HG03045 (cell line): ENCODE results near the gene DSCAML1.

Experiments
- ATAC-seq: cut with Tn5 transposase; IDR thresholded peaks from one replicate; pipeline ENCODE4 v1.9.1; 2021; ENCODE audit warnings: mild to moderate bottlenecking, moderate library complexity; ENCODE audit not compliant: unreplicated experiment

DSCAML1 gene, protein sequence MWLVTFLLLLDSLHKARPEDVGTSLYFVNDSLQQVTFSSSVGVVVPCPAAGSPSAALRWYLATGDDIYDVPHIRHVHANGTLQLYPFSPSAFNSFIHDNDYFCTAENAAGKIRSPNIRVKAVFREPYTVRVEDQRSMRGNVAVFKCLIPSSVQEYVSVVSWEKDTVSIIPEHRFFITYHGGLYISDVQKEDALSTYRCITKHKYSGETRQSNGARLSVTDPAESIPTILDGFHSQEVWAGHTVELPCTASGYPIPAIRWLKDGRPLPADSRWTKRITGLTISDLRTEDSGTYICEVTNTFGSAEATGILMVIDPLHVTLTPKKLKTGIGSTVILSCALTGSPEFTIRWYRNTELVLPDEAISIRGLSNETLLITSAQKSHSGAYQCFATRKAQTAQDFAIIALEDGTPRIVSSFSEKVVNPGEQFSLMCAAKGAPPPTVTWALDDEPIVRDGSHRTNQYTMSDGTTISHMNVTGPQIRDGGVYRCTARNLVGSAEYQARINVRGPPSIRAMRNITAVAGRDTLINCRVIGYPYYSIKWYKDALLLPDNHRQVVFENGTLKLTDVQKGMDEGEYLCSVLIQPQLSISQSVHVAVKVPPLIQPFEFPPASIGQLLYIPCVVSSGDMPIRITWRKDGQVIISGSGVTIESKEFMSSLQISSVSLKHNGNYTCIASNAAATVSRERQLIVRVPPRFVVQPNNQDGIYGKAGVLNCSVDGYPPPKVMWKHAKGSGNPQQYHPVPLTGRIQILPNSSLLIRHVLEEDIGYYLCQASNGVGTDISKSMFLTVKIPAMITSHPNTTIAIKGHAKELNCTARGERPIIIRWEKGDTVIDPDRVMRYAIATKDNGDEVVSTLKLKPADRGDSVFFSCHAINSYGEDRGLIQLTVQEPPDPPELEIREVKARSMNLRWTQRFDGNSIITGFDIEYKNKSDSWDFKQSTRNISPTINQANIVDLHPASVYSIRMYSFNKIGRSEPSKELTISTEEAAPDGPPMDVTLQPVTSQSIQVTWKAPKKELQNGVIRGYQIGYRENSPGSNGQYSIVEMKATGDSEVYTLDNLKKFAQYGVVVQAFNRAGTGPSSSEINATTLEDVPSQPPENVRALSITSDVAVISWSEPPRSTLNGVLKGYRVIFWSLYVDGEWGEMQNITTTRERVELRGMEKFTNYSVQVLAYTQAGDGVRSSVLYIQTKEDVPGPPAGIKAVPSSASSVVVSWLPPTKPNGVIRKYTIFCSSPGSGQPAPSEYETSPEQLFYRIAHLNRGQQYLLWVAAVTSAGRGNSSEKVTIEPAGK (N-terminal part only)

DNA sequence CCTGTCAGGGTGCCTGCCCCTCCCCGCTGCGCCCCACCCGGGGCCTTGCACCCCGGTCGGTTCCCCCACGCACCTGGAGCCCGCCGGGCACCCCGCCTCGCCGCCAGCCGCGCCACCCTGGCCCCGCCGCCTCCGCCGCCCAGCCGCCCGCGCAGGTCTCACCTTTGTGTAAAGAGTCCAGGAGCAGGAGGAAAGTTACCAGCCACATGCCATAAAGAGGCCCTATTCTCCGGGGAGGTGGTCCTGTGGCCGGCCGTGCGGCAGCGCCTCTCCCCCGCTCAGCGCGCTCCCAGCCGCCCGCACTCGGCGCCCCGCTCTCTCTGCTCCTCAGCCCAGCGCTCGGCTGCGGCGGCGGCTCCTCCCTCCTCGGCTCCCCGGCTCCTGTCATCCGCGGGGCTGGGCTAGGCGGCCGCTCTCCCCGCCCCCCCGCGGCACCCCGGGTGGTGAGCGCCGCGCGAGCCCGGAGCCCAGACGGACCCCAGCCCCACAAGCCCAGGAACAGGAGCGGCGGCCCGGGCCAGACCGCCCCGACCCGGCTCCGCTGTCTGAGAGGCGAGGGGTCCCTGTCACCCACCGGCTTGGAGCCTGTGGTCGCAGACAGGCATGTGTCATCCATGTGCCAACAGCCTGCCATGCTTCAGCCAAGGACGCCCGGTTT is at the start of gene DSCAML1:
Gene DSCAML1, minus strand, starts transcription at position 345 of the 658 bp plus-strand sequence. Its CDS starts 137 bp downstream, at position 208.
- ATAC-seq, result no peak

GRCh38 chr11:117843666-117844484 is 46.9 kb upstream of the DSCAML1 start:
- no peak for ATAC-seq

GRCh38 chr11:117842131-117842941 is 45.3 kb upstream of the DSCAML1 start:
- ATAC-seq, result no peak

GRCh38 chr11:117841551-117842031 is 44.6 kb upstream of the DSCAML1 start:
- no peak for ATAC-seq

- ATAC-seq, result no peak
Measured at GRCh38 chr11:117840881-117841550, 44.0 kb upstream of the DSCAML1 start.

GRCh38 chr11:117839936-117840813 is 43.2 kb upstream of the DSCAML1 start:
- ATAC-seq, result no peak

DNA sequence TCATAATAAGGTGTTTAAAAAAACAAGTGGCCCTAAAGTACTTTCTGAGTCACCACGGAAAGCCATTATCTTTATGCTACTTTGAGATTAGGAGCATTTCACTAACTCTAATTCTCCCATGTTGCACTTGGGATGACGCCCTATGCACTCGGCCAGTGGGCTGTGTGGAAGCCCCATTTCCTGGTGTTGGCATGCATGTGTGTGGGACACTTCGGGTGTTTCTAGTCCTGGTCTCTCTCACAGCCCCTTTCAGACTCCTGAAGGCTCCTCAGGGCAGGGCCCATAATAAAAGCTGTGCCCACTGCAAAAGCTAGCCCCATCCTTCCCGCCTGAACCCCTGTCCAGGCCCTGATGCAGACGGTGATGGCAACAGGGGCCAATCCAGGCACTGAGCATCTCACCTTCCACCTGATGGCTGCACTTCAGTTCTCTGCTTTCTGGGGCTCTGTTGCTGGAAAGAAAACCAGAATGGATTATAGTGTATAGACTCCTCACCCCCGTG is 42.4 kb upstream of the DSCAML1 start:
- ATAC-seq, result no peak

- no peak for ATAC-seq
Measured at GRCh38 chr11:117838901-117839300, 41.9 kb upstream of the DSCAML1 start.

DNA sequence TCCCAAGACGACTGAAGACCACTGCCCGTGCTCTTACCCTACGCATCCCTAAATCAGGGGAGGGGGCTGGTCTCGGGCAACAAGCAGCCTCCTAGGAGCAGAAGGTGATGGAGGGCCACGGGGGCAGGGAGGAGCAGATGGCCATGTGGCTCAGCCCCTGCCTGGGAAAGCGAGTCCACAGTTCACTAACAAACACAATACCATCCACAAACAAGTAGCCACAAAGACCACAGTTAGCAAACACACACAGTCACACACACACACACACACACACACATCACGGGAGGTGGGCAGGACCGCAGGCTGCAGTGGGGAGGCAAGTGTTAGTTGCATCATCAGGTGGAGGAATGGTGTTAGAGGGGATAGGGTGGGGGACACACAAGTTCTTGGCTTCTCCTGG is 40.8 kb upstream of the DSCAML1 start:
- no peak for ATAC-seq

- no peak for ATAC-seq
Measured at GRCh38 chr11:117837070-117837776, 40.2 kb upstream of the DSCAML1 start.

DNA sequence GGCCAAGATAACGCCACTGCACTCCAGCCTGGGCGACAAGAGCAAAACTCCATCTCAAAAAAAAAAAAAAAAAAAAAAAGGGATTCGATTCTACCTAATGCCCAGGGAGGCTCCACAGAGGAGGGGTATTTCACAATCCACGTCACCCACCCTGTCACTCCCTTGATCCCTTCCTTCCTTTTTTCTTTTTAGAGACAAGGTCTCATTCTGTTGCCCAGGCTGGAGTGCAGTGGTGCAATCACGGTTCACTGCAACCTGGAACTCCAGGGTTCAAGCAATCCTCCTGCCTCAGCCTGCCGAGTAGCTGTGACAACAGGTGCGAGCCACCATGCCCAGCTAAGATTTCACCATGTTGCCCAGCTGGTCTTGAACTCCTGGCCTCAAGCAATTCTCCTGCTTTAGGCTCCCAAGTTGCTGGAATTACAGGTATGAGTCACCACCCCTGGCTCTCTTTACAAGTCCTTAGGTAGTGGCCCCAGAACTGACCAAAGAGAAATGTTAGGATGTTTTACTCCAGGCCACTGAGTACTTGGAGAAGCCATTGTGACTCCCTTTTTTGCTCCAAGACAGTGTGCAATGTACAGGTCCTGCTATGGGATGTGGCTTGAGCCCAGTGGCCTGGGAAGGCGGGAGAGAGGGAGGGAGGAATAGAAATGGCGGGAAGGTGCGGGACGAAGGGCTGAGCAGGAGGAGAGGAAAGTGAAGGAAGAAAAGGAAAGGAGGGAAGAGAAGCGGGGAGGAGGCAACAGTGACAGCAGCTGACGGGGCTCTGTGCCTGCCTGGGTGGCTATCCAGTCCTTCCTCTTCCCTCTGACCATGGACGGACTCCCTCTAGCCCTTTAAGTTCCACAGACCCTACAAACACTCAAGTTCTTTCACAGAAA is 39.3 kb upstream of the DSCAML1 start:
- no peak for ATAC-seq

DNA sequence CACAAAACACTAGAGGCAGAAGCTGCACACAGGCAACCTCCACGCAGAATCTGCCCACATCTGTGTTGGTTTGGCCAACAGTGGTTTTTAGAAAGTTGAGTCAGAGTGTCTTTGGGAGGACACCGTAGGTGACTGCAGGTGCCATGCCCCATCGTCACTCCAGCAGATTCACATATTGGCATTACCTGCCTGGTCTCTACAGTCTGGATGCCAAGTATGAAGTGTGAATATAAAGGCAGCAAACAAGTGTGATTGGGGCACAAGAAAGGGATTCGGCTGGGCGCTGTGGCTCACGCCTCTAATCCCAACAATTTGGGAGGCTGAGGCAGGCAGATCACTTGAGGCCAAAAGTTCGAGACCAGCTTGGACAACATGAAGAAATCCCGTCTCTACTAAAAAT is 38.6 kb upstream of the DSCAML1 start:
- ATAC-seq, result no peak

- ATAC-seq, result no peak
Measured at GRCh38 chr11:117834838-117835443, 37.9 kb upstream of the DSCAML1 start.

DNA sequence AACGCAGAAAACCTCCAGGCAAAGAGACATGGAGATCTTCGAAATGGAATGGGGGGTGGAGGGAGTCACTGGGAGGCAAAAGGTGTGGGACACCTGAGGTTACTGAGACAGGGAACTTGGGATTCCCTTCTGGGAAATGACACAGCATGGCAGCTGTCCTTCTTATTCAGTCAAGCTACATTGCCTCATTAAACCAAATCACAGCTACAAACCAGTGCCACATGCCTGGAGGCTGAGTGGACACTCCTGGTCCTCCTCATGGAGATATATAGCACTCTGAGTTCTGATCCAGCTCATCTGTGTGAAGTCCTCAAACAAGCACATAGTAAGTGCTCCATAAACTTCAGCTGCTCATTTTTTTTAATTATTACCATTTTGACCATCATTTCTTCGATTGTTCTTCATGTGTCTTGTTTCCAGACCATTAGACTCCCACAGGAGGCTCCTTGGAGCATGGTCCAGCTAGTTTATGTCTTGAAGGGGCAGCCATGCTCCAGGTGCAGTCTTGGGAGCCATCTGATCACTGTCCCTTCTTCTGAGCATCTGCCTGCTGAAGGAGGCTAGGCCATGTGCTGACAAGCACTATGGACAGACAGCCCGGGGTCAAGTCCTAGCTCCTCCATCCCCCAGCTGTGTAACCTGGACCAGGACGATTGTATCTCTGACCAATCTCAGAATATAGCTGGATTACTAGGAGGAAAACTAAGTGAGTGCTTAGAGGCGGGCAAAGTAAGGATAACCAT is 37.2 kb upstream of the DSCAML1 start:
- no peak for ATAC-seq
